Measurements from ENCODE around the gene NDST3.

DNA sequence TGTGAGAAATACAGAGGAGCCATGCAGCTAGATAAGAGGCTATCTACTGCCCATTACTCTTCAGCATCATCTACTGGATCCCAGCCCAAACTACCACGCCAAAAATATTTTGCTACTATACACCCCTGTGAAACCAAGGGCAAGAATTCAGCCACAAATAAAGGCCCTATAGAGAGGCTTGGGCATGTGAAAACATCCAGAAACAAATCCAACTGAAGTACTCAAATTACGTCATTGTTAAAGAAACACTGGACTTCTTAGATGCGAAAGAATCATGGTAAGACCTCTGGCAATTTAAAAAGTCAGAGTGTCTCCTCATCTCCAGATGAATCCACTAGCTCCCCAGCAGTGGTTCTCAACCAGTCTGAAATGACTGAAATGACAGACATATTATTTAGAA, 12.8 kb downstream of the NDST3 start:
- TF ChIP-seq, protein P1, sequence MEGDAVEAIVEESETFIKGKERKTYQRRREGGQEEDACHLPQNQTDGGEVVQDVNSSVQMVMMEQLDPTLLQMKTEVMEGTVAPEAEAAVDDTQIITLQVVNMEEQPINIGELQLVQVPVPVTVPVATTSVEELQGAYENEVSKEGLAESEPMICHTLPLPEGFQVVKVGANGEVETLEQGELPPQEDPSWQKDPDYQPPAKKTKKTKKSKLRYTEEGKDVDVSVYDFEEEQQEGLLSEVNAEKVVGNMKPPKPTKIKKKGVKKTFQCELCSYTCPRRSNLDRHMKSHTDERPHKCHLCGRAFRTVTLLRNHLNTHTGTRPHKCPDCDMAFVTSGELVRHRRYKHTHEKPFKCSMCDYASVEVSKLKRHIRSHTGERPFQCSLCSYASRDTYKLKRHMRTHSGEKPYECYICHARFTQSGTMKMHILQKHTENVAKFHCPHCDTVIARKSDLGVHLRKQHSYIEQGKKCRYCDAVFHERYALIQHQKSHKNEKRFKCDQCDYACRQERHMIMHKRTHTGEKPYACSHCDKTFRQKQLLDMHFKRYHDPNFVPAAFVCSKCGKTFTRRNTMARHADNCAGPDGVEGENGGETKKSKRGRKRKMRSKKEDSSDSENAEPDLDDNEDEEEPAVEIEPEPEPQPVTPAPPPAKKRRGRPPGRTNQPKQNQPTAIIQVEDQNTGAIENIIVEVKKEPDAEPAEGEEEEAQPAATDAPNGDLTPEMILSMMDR (IDR thresholded peaks at IDR 0.05) = no peak
- no peak for TF ChIP-seq POLR2A (IDR thresholded peaks at IDR 0.05)
